WERI-Rb-1 (cell line): ENCODE results near the gene CDYL.

Experiments
- DNase-seq: peaks from one replicate; pipeline ENCODE4 v3.0.0-alpha.2; 2020
- H3K27ac ChIP-seq: fragments of 250-450 bp; sonication (Bioruptor Pico); 2 replicates; pipeline ENCODE4 v1.5.1; 2020; ENCODE audit warnings: mild to moderate bottlenecking, moderate library complexity
- H3K27me3 ChIP-seq: fragments of 250-450 bp; sonication (Bioruptor Pico); 2 replicates; pipeline ENCODE4 v1.5.1; 2021; ENCODE audit warnings: mild to moderate bottlenecking, low read depth, moderate library complexity; ENCODE audit not compliant: insufficient read depth, severe bottlenecking
- H3K36me3 ChIP-seq: fragments of 250-450 bp; sonication (Bioruptor Pico); 2 replicates; pipeline ENCODE4 v1.5.1; 2020; ENCODE audit warnings: mild to moderate bottlenecking, moderate library complexity
- H3K4me3 ChIP-seq: 2 replicates; pipeline ENCODE4 v1.5.1; 2011; ENCODE audit warnings: low read depth, mild to moderate bottlenecking, control low read depth, low read length
- H3K9me3 ChIP-seq: fragments of 250-450 bp; sonication (Bioruptor Pico); 2 replicates; pipeline ENCODE4 v1.5.1; 2021; ENCODE audit warnings: mild to moderate bottlenecking, moderate library complexity; ENCODE audit not compliant: severe bottlenecking
- CTCF ChIP-seq: IDR thresholded peaks from 2 replicates; pipeline ENCODE4 v1.5.1; 2011; ENCODE audit warnings: low read depth, mild to moderate bottlenecking, control low read depth, inconsistent platforms, low read length

The CDYL gene

GRCh38 chr6:4956625-4957024 lies 180.4 kb downstream of the CDYL start:
- Histone ChIP-seq H3K9me3 (no peaks in the 10 kb centered on the region), H3K27me3 (no peaks in the 10 kb centered on the region), H3K36me3 (peaks cover 29% of the 10 kb centered on the region), H3K4me3 (no peak overlapping the region), H3K27ac (no peak overlapping the region)
- DNase-seq, result no peak
- TF ChIP-seq CTCF, result 0 out of 2 replicates have a peak, but pooled peaks have one; percentile 1

GRCh38 chr6:4957521-4958231 lies 181.5 kb downstream of the CDYL start:
- DNase-seq, result peak; percentile 40
- Histone ChIP-seq H3K4me3 (no peak overlapping the region), H3K27me3 (no peaks in the 10 kb centered on the region)

GRCh38 chr6:4958624-4959023 lies 182.4 kb downstream of the CDYL start:
- Histone ChIP-seq H3K9me3 (no peaks in the 10 kb centered on the region), H3K27me3 (no peaks in the 10 kb centered on the region), H3K36me3 (peaks cover 16% of the 10 kb centered on the region), H3K27ac (no peak overlapping the region), H3K4me3 (no peak overlapping the region)
- DNase-seq, result no peak
- no peak for TF ChIP-seq CTCF

More at GRCh38 chr6:4957521-4958231, 181.5 kb downstream of the CDYL start:
- TF ChIP-seq CTCF, result peak; percentile 68
- H3K27ac ChIP-seq, result no peak overlapping the region
- no peaks in the 10 kb centered on the region for H3K9me3 ChIP-seq
- H3K36me3 ChIP-seq, result peaks cover 20% of the 10 kb centered on the region

- no peak overlapping the region for H3K4me3 ChIP-seq
- H3K9me3 ChIP-seq, result no peaks in the 10 kb centered on the region
- H3K27me3 ChIP-seq, result no peaks in the 10 kb centered on the region
- no peak for DNase-seq
- H3K27ac ChIP-seq, result no peak overlapping the region
- H3K36me3 ChIP-seq, result no peaks in the 10 kb centered on the region
- no peak for TF ChIP-seq CTCF
These were observed 185.3 kb downstream of the CDYL start for GRCh38 chr6:4961322-4962168.

GRCh38 chr6:4962905-4963304 lies 186.7 kb downstream of the CDYL start:
- no peaks in the 10 kb centered on the region for H3K9me3 ChIP-seq
- H3K27me3 ChIP-seq, result no peaks in the 10 kb centered on the region
- no peaks in the 10 kb centered on the region for H3K36me3 ChIP-seq
- no peak overlapping the region for H3K4me3 ChIP-seq
- DNase-seq, result no peak
- no peak for TF ChIP-seq CTCF
- no peak overlapping the region for H3K27ac ChIP-seq
